Measurements from ENCODE around the gene TSHR.

TSHR gene

GRCh38 chr14:81193924-81194633 is 238.7 kb downstream of the TSHR start:
- DNase-seq, result no peak
